GM12878 (cell line): ENCODE results near the gene TRIM49D1.
"Not testable (repeated sequence)": the region's sequence is repeated elsewhere in the genome, so short reads cannot be mapped to it uniquely, and the experiment has no call there.

Experiments
- CREM ChIP-seq: IDR thresholded peaks from 2 replicates; pipeline ENCODE4 v1.6.1; 2014; ENCODE audit warnings: antibody characterized with exemption, low read depth
- CTCF ChIP-seq, 3 experiments: IDR thresholded peaks in 2 of 3; conservative IDR thresholded peaks in 1 of 3; 2 replicates each; pipeline ENCODE4 v1.5.1; 2011; ENCODE audit warnings: low read depth in 3 of 3, low read length in 3 of 3, mild to moderate bottlenecking in 3 of 3, control low read depth in 2 of 3, moderate library complexity in 2 of 3, inconsistent platforms in 1 of 3, mixed read lengths in 1 of 3; ENCODE audit not compliant: control insufficient read depth in 2 of 3, insufficient read depth in 1 of 3; ENCODE audit errors: extremely low read depth in 1 of 3
- EGR1 ChIP-seq, 2 experiments: IDR thresholded peaks; 1 replicate in 1 of 2; 2 replicates in 1 of 2; pipeline ENCODE4 v1.6.1; 2011 to 2012; ENCODE audit warnings: low read depth in 2 of 2, low read length in 2 of 2, borderline replicate concordance in 1 of 2, mild to moderate bottlenecking in 1 of 2, moderate library complexity in 1 of 2
- HCFC1 ChIP-seq: fragments of 150-350 bp; IDR thresholded peaks from 2 replicates; pipeline ENCODE4 v1.6.1; 2014; ENCODE audit warnings: low read length
- LARP7 ChIP-seq: fragments of 450-650 bp; IDR thresholded peaks from 2 replicates; pipeline ENCODE4 v1.6.1; 2017; ENCODE audit warnings: mild to moderate bottlenecking
- MYC ChIP-seq: IDR thresholded peaks from 2 replicates; pipeline ENCODE4 v1.6.1; 2011; ENCODE audit warnings: mild to moderate bottlenecking, low read length, moderate library complexity, inconsistent platforms; ENCODE audit not compliant: insufficient read depth, insufficient replicate concordance, insufficient read length, severe bottlenecking
- NBN ChIP-seq: fragments of 450-650 bp; IDR thresholded peaks from 2 replicates; pipeline ENCODE4 v1.6.1; 2016
- POLR2AphosphoS5 ChIP-seq: IDR thresholded peaks from 2 replicates; pipeline ENCODE4 v1.6.1; 2011; ENCODE audit warnings: mild to moderate bottlenecking, low read length, inconsistent platforms
- SIX5 ChIP-seq: IDR thresholded peaks from 2 replicates; pipeline ENCODE4 v1.6.1; 2011; ENCODE audit warnings: mild to moderate bottlenecking, low read depth, low read length, moderate library complexity; ENCODE audit not compliant: severe bottlenecking
- STAT3 ChIP-seq: IDR thresholded peaks from 2 replicates; pipeline ENCODE4 v1.6.1; 2011; ENCODE audit warnings: low read depth, low read length, improper control_type of control experiment
- TCF7 ChIP-seq: IDR thresholded peaks from 2 replicates; pipeline ENCODE4 v1.6.1; 2014; ENCODE audit warnings: antibody characterized with exemption, borderline replicate concordance
- TF ChIP-seq, protein P1 (sequence below): IDR thresholded peaks from 2 replicates; pipeline ENCODE4 v1.6.1; 2012; ENCODE audit warnings: low read depth, low read length, improper control_type of control experiment

DNA sequence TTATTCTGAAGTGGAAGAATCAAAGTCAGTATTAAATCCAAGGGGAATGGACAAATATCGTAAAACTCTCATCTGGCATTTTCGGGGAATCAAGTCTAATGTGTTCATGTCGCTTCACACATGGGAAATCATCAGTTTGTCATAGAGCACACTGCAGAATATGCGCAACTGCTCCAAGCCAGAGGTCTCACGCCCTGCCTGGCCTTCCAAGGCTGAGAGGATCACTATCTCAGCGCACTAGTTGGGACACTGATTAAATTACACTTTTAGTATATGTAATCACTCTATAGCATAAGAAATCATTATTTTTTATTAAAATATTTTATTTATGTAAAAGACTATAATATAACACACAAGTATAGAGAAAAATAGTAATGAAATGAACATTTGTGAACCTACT lies 38.8 kb upstream of the TRIM49D1 start:
- not testable (repeated sequence) for TF ChIP-seq CTCF (IDR thresholded peaks at IDR 0.05 in 2 of 3, conservative IDR thresholded peaks at IDR 0.05 in 1 of 3; ENCODE audit: control insufficient read depth in 2 of 3, extremely low read depth in 1 of 3, insufficient read depth in 1 of 3, low read depth in 3 of 3, low read length in 3 of 3); POLR2AphosphoS5; STAT3; NBN; EGR1 (IDR thresholded peaks at IDR 0.05; ENCODE audit: borderline replicate concordance in 1 of 2, low read depth in 2 of 2, low read length in 2 of 2); SIX5; LARP7; TCF7; CREM; HCFC1; MYC
- TF ChIP-seq, protein P1, sequence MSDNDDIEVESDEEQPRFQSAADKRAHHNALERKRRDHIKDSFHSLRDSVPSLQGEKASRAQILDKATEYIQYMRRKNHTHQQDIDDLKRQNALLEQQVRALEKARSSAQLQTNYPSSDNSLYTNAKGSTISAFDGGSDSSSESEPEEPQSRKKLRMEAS = not testable (repeated sequence)
